G401 (cell line): ENCODE measurements around the gene SOD1. TPM values are rescaled to one million over a fixed set of nuclear protein-coding genes. Genes with fewer than 3 reads are reported as not detected.
"Not testable (repeated sequence)": the region's sequence is repeated elsewhere in the genome, so short reads cannot be mapped to it uniquely, and the experiment has no call there.

Experiments
- DNase-seq: peaks from one replicate; pipeline ENCODE4 v3.0.0-alpha.2; 2015; ENCODE audit warnings: low spot score
- in situ Hi-C: cut with HindIII; loops from 2 replicates; pipeline ENCODE4 v1.10.0; 2016; ENCODE audit warnings: low sequenced_read_pairs, mixed read lengths
- total RNA-seq: library from RNA; depleted of rRNA; stranded (reverse); fragments of >200 nt; shearing (Covaris generic); gene quantifications from 2 replicates; pipeline ENCODE4 v1.2.3, GENCODE V29; 2014

Gene SOD1
- total RNA-seq, 1 experiment from 2014 or later: 352 TPM

- in situ Hi-C loops: no loop called here
- DNase-seq: no peak
These were observed 5.2 kb upstream of the SOD1 start for GRCh38 chr21:31654340-31654739.

GRCh38 chr21:31654821-31655580, 4.5 kb upstream of the SOD1 start:
- DNase-seq, in situ Hi-C loops: not testable (repeated sequence)

GRCh38 chr21:31656199-31657095, 3.0 kb upstream of the SOD1 start:
- in situ Hi-C loops: no loop called here
- DNase-seq: no peak

- DNase-seq: no peak
- in situ Hi-C loops: no loop called here
These were observed 1.4 kb upstream of the SOD1 start for GRCh38 chr21:31658053-31658452.

GRCh38 chr21:31659286-31659535, 282 bp upstream of the SOD1 start:
- no peak for DNase-seq

GRCh38 chr21:31660259-31660565, 719 bp downstream of the SOD1 start:
- peak; percentile 43 for DNase-seq
- in situ Hi-C loops: no loop called here

More at GRCh38 chr21:31659286-31659535, 282 bp upstream of the SOD1 start:
- in situ Hi-C loops: no loop called here

GRCh38 chr21:31660591-31660990, 1.1 kb downstream of the SOD1 start:
- no peak for DNase-seq
- in situ Hi-C loops: no loop called here

- DNase-seq: no peak
- in situ Hi-C loops: no loop called here
These were observed 4.2 kb downstream of the SOD1 start for GRCh38 chr21:31663584-31664249.

GRCh38 chr21:31665397-31665796, 5.9 kb downstream of the SOD1 start:
- in situ Hi-C loops: no loop called here
- peak; percentile 23 for DNase-seq

GRCh38 chr21:31665869-31666268, 6.4 kb downstream of the SOD1 start:
- DNase-seq, in situ Hi-C loops: not testable (repeated sequence)

GRCh38 chr21:31666445-31667010, 7.0 kb downstream of the SOD1 start:
- DNase-seq: no peak
- in situ Hi-C loops: no loop called here

GRCh38 chr21:31667132-31667531, 7.6 kb downstream of the SOD1 start:
- in situ Hi-C loops: no loop called here
- DNase-seq: no peak

GRCh38 chr21:31667639-31668038, 8.1 kb downstream of the SOD1 start:
- in situ Hi-C loops: no loop called here
- no peak for DNase-seq

GRCh38 chr21:31668651-31669491, 9.4 kb downstream of the SOD1 start:
- DNase-seq: no peak
- in situ Hi-C loops: no loop called here

GRCh38 chr21:31670070-31670469, 10.6 kb downstream of the SOD1 start:
- DNase-seq: no peak
- in situ Hi-C loops: no loop called here

- no peak for DNase-seq
- in situ Hi-C loops: no loop called here
These were observed 11.7 kb downstream of the SOD1 start for GRCh38 chr21:31671146-31671716.

- DNase-seq: no peak
- in situ Hi-C loops: no loop called here
These were observed 12.4 kb downstream of the SOD1 start for GRCh38 chr21:31671931-31672330.

- in situ Hi-C loops: no loop called here
- DNase-seq: no peak
These were observed 13.9 kb downstream of the SOD1 start for GRCh38 chr21:31673321-31673912.
